Ammon's horn (tissue), 1 donor: Measurements from ENCODE around the gene MCM8.

ENCODE experiments used
- DNase-seq: peaks from one replicate; pipeline ENCODE4 v3.0.0-alpha.2; 2016; ENCODE audit warnings: low spot score

The MCM8 gene

GRCh38 chr20:5947276-5947675, 3.2 kb upstream of the MCM8 start:
- DNase-seq = no peak

- no peak for DNase-seq
These were observed 545 bp upstream of the MCM8 start for GRCh38 chr20:5949943-5950270.

DNA sequence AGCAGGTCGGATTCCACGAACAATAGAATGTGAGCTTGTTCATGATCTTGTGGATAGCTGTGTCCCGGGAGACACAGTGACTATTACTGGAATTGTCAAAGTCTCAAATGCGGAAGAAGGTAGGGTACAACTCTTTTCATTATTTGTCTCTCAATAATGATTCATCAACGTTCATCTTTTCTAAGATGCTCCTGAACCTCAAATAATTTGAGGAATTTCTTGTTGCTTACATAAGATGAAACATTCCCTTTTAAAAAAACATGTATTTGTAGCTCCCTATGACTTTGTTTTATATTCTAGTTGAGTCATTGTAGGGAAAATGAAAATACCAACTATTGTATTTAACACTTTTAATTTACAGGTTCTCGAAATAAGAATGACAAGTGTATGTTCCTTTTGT, 17.0 kb downstream of the MCM8 start:
- DNase-seq = no peak

GRCh38 chr20:5968462-5968861, 18.0 kb downstream of the MCM8 start:
- no peak for DNase-seq

- no peak for DNase-seq
These were observed 19.0 kb downstream of the MCM8 start for GRCh38 chr20:5969348-5969935.

DNA sequence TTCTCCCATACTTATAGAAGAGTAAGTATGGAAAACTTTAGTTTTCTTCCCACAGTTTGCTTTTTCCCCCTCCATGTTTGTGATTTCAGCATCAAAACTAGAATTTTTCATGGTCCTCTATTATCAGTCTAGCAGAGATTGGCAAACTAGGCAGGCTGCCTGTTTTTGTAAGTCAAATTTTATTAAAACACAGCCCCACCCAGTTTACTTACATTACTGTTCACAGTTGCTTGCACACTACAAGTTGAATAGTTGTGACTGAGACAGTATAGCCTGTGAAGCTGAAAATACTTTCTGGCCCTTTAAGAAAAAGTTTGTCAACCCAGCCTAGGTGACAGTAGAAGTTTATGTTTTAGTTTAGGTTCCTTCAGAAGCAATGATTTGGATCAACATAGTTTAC, 19.5 kb downstream of the MCM8 start:
- no peak for DNase-seq

DNA sequence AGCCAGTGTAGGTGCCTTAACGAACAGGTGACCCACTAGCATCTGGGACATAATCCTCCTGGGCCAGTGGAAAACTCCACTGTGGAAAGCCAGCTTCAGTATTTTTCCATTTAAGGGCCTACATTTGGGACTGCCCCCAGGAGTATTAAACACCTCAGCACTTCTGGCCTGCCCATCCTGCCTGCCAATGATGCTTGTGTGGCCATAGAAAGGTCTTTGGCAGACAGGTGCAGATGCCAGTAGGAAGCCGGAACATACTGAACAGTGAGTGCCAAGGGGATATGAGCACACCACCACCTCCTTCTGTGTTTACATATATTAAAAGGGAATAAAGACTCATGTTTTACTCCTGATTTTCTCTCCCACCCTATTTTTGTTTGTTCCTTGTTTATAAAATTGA, 19.9 kb downstream of the MCM8 start:
- no peak for DNase-seq

DNA sequence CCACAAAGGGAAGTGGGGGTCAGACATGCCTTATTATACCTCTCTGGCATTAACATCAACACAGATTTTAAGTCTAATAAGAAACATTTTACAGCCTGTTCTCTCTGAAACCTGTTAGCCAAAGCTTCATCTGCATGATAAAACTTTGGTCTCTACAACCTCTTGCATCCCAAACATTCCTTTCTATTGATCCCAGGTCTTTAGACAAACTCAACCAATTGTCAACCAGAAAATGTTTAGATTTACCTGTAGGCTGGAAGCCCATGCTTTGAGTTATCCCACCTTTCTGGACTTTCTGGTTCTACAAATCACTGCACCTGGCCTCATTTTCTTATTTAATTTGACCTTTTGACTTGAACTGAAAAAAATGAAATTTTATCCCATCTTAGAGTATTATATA, 20.8 kb downstream of the MCM8 start:
- DNase-seq = no peak

DNA sequence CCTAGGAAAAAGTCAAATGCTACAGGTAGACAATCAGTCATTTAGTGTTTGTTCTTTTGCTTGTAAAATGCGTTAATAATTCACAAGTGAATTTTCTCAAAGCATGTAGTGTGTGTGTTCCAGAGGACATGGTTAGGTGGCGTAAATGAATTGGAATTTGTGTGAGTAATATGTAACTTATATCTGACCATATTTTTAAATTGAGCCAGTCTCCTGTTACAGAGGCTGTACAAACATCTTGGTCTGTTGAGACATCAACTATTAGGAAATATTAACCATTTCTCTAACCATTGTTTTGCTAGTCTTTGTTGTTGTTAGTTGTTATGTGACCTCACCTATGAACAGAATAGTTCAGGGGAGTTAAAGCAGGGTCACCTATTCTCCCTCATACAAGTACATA, 22.7 kb downstream of the MCM8 start:
- no peak for DNase-seq

DNA sequence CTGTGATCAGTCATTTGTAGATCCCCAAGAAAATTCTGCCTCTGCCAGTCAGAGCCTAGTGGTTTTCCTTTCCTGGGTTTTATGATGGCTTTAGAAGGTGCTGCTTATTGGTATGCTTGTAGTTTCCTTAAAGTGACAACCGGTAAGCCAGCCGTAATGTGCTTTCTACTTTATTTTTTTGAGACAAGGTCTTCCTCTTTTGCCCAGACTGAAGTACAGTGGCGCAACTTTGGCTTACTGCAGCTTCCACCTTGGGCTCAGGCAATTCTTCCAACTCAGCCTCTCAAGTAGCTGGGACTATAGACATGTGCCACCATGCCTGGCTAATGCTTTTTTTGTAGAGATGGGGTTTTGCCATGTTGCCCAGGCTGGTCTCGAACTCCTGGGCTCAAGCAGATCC, 23.5 kb downstream of the MCM8 start:
- no peak for DNase-seq

GRCh38 chr20:5974531-5974930, 24.1 kb downstream of the MCM8 start:
- no peak for DNase-seq

- DNase-seq = no peak
These were observed 25.3 kb downstream of the MCM8 start for GRCh38 chr20:5975778-5976177.

DNA sequence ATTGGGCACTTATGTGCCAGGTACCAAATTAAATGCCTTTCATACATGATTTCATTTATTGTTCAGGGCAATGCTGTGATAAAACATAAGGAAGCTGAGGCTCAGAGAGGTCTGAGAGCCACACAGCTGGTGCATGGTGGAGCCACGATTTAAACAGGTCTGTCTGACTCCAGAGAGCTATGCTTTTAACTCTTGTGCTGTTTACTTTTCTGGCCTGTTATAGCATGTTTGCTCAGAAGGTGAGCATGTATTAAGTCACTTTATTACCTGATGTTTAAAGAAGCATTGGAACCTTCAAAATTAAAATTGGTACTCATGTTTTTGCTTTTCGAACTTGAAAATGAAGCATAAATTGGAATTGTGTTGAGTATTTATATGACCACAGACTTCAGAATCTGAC, 26.8 kb downstream of the MCM8 start:
- DNase-seq = no peak

- no peak for DNase-seq
These were observed 27.5 kb downstream of the MCM8 start for GRCh38 chr20:5977975-5978374.

GRCh38 chr20:5979801-5980200, 29.3 kb downstream of the MCM8 start:
- DNase-seq = no peak

DNA sequence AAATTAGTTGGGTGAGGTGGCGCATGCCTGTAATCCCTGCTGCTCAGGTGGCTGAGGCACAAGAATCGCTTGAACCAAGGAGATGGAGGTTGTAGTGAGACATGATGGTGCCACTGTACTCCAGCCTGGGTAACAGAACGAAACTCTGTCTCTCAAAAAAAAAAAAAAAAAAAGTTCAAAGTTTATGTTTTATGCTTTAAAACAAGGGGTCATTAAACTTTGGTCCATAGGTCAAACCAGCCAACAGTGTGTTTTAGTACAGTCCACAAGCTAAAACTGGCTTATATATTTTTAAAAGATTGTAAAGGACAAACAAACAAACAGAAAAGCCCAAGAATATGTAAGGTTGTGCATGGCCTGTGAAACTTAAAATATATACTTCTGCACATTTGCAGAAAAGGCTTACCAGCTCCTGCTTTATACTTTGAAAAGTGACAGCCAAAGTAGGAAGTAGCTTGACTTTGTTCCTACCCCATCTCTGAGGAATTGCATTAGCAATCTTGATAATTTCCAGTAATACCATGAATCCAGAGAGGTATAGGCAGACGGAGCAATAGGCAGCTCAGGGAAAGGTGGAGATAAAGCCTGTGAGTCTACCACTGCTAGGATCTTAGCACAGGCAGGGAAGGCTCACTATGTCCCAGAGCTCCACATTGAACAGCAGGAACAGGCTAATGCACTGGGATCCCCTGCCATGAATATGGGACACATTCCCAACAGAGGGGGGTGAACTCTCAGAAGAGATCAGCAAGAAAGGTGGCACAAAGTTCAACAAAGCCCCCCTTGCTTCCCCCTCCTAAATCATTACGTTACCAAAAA, 30.5 kb downstream of the MCM8 start:
- no peak for DNase-seq

DNA sequence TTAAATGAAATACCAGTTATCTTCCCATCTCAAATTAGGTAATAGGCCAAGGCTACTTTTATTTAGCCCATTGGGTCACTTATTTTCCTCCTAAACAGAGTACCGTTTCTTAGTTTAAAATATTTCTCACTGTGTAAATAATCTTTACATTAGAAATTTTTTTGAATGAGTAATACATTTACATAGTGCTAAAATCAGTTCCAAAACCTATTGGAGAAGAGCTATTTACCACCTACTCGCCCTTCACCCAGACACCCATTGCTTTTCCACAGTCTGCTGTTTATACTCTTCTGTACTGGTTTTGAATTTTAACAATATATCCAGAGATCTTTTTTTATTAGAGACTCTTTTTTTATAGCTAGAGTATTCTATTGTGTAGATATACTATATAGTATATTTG, 36.9 kb downstream of the MCM8 start:
- no peak for DNase-seq

GRCh38 chr20:5989539-5989938, 39.1 kb downstream of the MCM8 start:
- DNase-seq = no peak

GRCh38 chr20:5990946-5991345, 40.5 kb downstream of the MCM8 start:
- DNase-seq = no peak

GRCh38 chr20:5991623-5992441, 41.4 kb downstream of the MCM8 start:
- DNase-seq = no peak

DNA sequence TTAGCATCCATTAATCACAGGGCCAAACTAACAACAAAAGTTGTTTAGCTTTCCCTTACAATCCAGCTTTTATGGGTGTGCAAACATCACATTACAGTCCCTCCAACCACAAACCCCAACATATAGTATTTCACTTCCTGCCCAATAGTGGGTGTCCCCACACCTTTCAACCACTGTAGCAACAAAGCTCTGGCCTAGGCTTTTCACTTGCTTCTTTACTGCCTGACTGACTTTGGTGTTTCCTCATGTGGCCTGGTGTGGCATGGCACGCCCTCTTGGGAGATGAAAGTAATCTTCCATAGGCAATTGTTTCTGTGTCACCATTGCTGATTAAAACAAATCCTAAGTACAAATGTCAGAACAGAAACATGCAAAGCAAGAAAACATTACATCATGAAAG, 46.3 kb downstream of the MCM8 start:
- no peak for DNase-seq

- no peak for DNase-seq
These were observed 49.3 kb downstream of the MCM8 start for GRCh38 chr20:5999783-6000182.

DNA sequence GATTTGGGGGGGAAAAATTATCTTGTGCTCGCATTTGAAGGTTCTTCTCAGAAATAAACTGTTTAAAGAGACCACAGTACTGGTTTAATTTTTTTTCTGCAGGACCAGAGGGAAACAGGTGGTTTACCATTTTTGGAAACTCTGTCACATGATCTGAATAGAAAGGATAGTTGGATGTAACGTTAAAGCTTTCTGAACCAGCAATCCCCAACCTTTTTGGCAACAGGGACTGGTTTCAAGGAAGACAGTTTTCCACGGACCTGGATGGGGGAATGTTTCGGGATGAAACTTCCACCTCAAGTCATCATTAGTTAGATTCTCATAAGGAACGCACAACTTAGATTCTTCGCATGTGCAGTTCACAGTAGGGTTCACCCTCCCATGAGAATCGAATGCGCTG, 50.4 kb downstream of the MCM8 start:
- no peak for DNase-seq
